ENCODE measurements around the gene HAUS6.

DNA sequence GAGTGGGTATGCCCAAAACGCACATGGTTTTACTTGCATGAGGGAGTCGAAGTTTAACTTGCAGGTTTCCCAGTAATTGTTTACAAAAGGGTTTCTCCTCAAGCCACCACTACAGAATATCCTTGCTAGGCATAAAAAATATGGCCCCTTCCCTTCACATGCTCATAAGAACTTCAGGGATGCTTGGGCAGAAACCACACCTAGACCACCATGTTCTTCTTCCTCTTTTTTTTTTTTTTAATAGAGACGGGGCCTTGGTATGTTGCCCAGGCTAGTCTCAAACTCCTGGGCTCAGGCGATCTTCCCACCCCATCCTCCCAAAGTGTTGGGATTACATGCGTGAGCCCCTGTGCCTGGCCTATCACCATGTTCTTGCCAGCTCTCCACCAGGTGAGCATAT, 43.2 kb upstream of the HAUS6 start:
- TF ChIP-seq, protein P1, sequence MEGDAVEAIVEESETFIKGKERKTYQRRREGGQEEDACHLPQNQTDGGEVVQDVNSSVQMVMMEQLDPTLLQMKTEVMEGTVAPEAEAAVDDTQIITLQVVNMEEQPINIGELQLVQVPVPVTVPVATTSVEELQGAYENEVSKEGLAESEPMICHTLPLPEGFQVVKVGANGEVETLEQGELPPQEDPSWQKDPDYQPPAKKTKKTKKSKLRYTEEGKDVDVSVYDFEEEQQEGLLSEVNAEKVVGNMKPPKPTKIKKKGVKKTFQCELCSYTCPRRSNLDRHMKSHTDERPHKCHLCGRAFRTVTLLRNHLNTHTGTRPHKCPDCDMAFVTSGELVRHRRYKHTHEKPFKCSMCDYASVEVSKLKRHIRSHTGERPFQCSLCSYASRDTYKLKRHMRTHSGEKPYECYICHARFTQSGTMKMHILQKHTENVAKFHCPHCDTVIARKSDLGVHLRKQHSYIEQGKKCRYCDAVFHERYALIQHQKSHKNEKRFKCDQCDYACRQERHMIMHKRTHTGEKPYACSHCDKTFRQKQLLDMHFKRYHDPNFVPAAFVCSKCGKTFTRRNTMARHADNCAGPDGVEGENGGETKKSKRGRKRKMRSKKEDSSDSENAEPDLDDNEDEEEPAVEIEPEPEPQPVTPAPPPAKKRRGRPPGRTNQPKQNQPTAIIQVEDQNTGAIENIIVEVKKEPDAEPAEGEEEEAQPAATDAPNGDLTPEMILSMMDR (IDR thresholded peaks at IDR 0.05): no peak
- TF ChIP-seq POLR2A (IDR thresholded peaks at IDR 0.05): no peak
